Measurements from ENCODE around the gene HDDC2.

- TF ChIP-seq EZH2phosphoT487 (IDR thresholded peaks at IDR 0.05; ENCODE audit: borderline replicate concordance, low read length) (no peak), CTCF (IDR thresholded peaks at IDR 0.05; ENCODE audit: low read depth, low read length, poor library complexity, severe bottlenecking) (no peak)
These were observed 5.0 kb upstream of the HDDC2 start for GRCh38 chr6:125306756-125307149.
